ENCODE measurements around the gene PDGFA.

PDGFA gene

GRCh38 chr7:462173-463103 is 57.2 kb downstream of the PDGFA start:
- no peaks in the 10 kb centered on the region; the same call in 1 of the 2 replicates for H3K9me3 ChIP-seq (ENCODE audit: insufficient read depth, low read length)
- DNase-seq (ENCODE audit: low read depth, low spot score) = no peak
- no peak overlapping the region for H3K4me3 ChIP-seq (ENCODE audit: insufficient read length, low read depth)
- TF ChIP-seq SUZ12 (IDR thresholded peaks at IDR 0.05; ENCODE audit: extremely low read depth, insufficient read depth, insufficient read length) (no peak), ZNF274 (IDR thresholded peaks at IDR 0.05; ENCODE audit: low read depth, low read length) (no peak), YY1 (IDR thresholded peaks at IDR 0.05; ENCODE audit: insufficient read depth, insufficient read length) (no peak)
- H3K27me3 ChIP-seq (ENCODE audit: insufficient read depth, insufficient read length) = peaks cover 3% of the 10 kb centered on the region
- no peaks in the 10 kb centered on the region for H3K36me3 ChIP-seq (ENCODE audit: insufficient read depth, insufficient read length, low read length)
- H3K4me1 ChIP-seq (ENCODE audit: insufficient read depth, insufficient read length) = peaks cover 38% of the 10 kb centered on the region
- H3K9ac ChIP-seq (ENCODE audit: insufficient read length, low read depth) = peak overlapping the region; percentile 24

- DNase-seq (ENCODE audit: low read depth, low spot score) = no peak
- Histone ChIP-seq H3K4me3 (ENCODE audit: insufficient read length, low read depth) (no peak overlapping the region), H3K9ac (ENCODE audit: insufficient read length, low read depth) (peak overlapping the region; percentile 24), H3K27me3 (ENCODE audit: insufficient read depth, insufficient read length) (peaks cover 3% of the 10 kb centered on the region), H3K9me3 (ENCODE audit: insufficient read depth, low read length) (no peaks in the 10 kb centered on the region; the same call in 1 of the 2 replicates), H3K4me1 (ENCODE audit: insufficient read depth, insufficient read length) (peaks cover 38% of the 10 kb centered on the region), H3K36me3 (ENCODE audit: insufficient read depth, insufficient read length, low read length) (no peaks in the 10 kb centered on the region)
- TF ChIP-seq SUZ12 (IDR thresholded peaks at IDR 0.05; ENCODE audit: extremely low read depth, insufficient read depth, insufficient read length) (no peak), ZNF274 (IDR thresholded peaks at IDR 0.05; ENCODE audit: low read depth, low read length) (no peak), YY1 (IDR thresholded peaks at IDR 0.05; ENCODE audit: insufficient read depth, insufficient read length) (no peak)
Observed at GRCh38 chr7:461453-462172, 58.0 kb downstream of the PDGFA start.

GRCh38 chr7:461117-461452 is 58.6 kb downstream of the PDGFA start:
- TF ChIP-seq YY1 (IDR thresholded peaks at IDR 0.05; ENCODE audit: insufficient read depth, insufficient read length) (no peak), SUZ12 (IDR thresholded peaks at IDR 0.05; ENCODE audit: extremely low read depth, insufficient read depth, insufficient read length) (no peak), ZNF274 (IDR thresholded peaks at IDR 0.05; ENCODE audit: low read depth, low read length) (no peak)
- Histone ChIP-seq H3K27me3 (ENCODE audit: insufficient read depth, insufficient read length) (peaks cover 3% of the 10 kb centered on the region), H3K4me1 (ENCODE audit: insufficient read depth, insufficient read length) (peaks cover 38% of the 10 kb centered on the region), H3K9me3 (ENCODE audit: insufficient read depth, low read length) (no peaks in the 10 kb centered on the region; the same call in 1 of the 2 replicates), H3K36me3 (ENCODE audit: insufficient read depth, insufficient read length, low read length) (no peaks in the 10 kb centered on the region), H3K9ac (ENCODE audit: insufficient read length, low read depth) (peak overlapping the region; percentile 58), H3K4me3 (ENCODE audit: insufficient read length, low read depth) (no peak overlapping the region)
- no peak for DNase-seq (ENCODE audit: low read depth, low spot score)

- DNase-seq (ENCODE audit: low read depth, low spot score) = no peak
- Histone ChIP-seq H3K4me3 (ENCODE audit: insufficient read length, low read depth) (no peak overlapping the region), H3K9me3 (ENCODE audit: insufficient read depth, low read length) (no peaks in the 10 kb centered on the region; the same call in 1 of the 2 replicates), H3K9ac (ENCODE audit: insufficient read length, low read depth) (peak overlapping the region; percentile 68), H3K4me1 (ENCODE audit: insufficient read depth, insufficient read length) (peaks cover 38% of the 10 kb centered on the region), H3K27me3 (ENCODE audit: insufficient read depth, insufficient read length) (peaks cover 3% of the 10 kb centered on the region), H3K36me3 (ENCODE audit: insufficient read depth, insufficient read length, low read length) (no peaks in the 10 kb centered on the region)
- TF ChIP-seq ZNF274 (IDR thresholded peaks at IDR 0.05; ENCODE audit: low read depth, low read length) (no peak), SUZ12 (IDR thresholded peaks at IDR 0.05; ENCODE audit: extremely low read depth, insufficient read depth, insufficient read length) (no peak)
Observed at GRCh38 chr7:460374-461116, 59.1 kb downstream of the PDGFA start.

GRCh38 chr7:459584-460373 is 59.9 kb downstream of the PDGFA start:
- H3K4me3 ChIP-seq (ENCODE audit: insufficient read length, low read depth) = no peak overlapping the region
- H3K9ac ChIP-seq (ENCODE audit: insufficient read length, low read depth) = peak overlapping the region; percentile 68
- no peak for TF ChIP-seq SUZ12 (IDR thresholded peaks at IDR 0.05; ENCODE audit: extremely low read depth, insufficient read depth, insufficient read length)
- TF ChIP-seq ZNF274 (IDR thresholded peaks at IDR 0.05; ENCODE audit: low read depth, low read length) = no peak
- no peak for TF ChIP-seq YY1 (IDR thresholded peaks at IDR 0.05; ENCODE audit: insufficient read depth, insufficient read length)
- H3K27me3 ChIP-seq (ENCODE audit: insufficient read depth, insufficient read length) = peaks cover 3% of the 10 kb centered on the region
- H3K4me1 ChIP-seq (ENCODE audit: insufficient read depth, insufficient read length) = peaks cover 32% of the 10 kb centered on the region
- H3K36me3 ChIP-seq (ENCODE audit: insufficient read depth, insufficient read length, low read length) = no peaks in the 10 kb centered on the region
- no peaks in the 10 kb centered on the region; the same call in 1 of the 2 replicates for H3K9me3 ChIP-seq (ENCODE audit: insufficient read depth, low read length)
- no peak for DNase-seq (ENCODE audit: low read depth, low spot score)

- no peak for DNase-seq (ENCODE audit: low read depth, low spot score)
- no peak for TF ChIP-seq ZNF274 (IDR thresholded peaks at IDR 0.05; ENCODE audit: low read depth, low read length)
- no peak for TF ChIP-seq YY1 (IDR thresholded peaks at IDR 0.05; ENCODE audit: insufficient read depth, insufficient read length)
- no peak for TF ChIP-seq SUZ12 (IDR thresholded peaks at IDR 0.05; ENCODE audit: extremely low read depth, insufficient read depth, insufficient read length)
- Histone ChIP-seq H3K27me3 (ENCODE audit: insufficient read depth, insufficient read length) (peaks cover 6% of the 10 kb centered on the region), H3K4me3 (ENCODE audit: insufficient read length, low read depth) (no peak overlapping the region), H3K9ac (ENCODE audit: insufficient read length, low read depth) (no peak overlapping the region), H3K9me3 (ENCODE audit: insufficient read depth, low read length) (no peaks in the 10 kb centered on the region; the same call in 1 of the 2 replicates), H3K36me3 (ENCODE audit: insufficient read depth, insufficient read length, low read length) (no peaks in the 10 kb centered on the region), H3K4me1 (ENCODE audit: insufficient read depth, insufficient read length) (peaks cover 30% of the 10 kb centered on the region)
Observed at GRCh38 chr7:458511-459245, 61.0 kb downstream of the PDGFA start.

Data from NT2/D1 (cell line).